NCI-H446 treated with DMSO at 0.1 percent for 48 hours (cell line): ENCODE results near the gene ITPR2.
A peak's percentile ranks its signal among the peaks of the same experiment; 100 is the strongest.
"Not testable (repeated sequence)": the region's sequence is repeated elsewhere in the genome, so short reads cannot be mapped to it uniquely, and the experiment has no call there.

Experiments used
- DNase-seq: peaks from one replicate; lab custom pipeline; 2025; lab: John Stamatoyannopoulos, UW

The ITPR2 gene

DNA sequence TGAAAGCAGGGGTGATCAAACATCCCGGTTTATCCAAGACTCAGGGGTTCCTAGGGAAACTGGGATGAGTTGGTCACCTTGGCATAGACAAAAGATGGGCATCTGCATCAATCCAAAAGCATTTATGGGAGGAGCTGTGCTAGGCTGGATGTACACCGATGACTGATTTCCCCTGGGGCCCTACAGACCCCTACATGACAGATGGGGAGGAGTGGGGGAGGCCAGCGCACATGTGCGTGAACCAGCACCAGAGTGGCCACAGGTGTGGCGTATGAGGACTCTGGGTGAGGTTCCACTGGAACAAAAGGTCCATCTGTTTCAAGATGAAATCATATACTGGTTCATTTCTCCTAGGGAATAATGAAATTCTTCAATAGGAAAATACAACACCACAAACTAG, 210.4 kb downstream of the ITPR2 start:
- DNase-seq, result no peak

DNA sequence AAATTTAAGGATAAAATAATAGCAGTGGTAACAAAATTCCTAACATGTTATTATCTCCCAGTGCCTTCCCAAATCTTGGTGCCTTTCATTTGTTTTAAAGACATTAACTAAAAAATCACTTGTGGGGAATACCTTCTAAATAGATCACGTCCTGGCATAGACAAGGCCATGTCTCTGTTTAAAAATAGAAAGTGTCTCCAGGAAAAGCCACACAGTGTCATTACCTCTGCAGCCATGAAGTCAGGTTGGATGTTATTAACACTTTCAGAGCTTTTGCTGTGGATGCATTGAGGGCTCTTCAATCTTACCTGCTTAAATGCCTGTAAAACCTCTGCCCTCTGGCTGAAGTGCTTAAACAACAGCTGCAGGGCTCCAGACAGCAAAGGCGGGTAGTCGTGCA, 211.1 kb downstream of the ITPR2 start:
- DNase-seq, result no peak

GRCh38 chr12:26620907-26621306, 212.1 kb downstream of the ITPR2 start:
- no peak for DNase-seq

DNA sequence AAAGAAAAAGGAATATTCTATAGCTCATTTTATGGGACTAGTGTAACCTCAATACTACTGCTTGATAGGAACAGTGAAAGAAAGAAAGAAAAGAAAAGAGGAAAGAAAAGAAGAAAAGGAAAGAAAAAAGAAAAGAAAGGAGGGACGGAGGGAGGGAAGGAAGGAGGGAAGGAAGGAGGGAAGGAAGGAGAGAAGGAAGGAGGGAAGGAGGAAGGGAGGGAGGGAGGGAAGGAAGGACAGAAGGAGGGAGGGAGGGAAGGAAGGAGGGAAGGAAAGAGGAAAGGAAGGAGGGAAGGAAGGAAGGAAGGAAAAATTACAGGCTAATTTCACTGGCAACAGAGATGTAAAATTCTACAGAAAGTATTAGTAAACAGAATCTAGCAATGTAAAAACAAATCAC, 215.5 kb downstream of the ITPR2 start:
- DNase-seq, result no peak

GRCh38 chr12:26614011-26614616, 218.9 kb downstream of the ITPR2 start:
- peak; percentile 8 for DNase-seq

- no peak for DNase-seq
These were observed 220.8 kb downstream of the ITPR2 start for GRCh38 chr12:26612203-26612602.

GRCh38 chr12:26611598-26611997, 221.4 kb downstream of the ITPR2 start:
- DNase-seq, result no peak

DNA sequence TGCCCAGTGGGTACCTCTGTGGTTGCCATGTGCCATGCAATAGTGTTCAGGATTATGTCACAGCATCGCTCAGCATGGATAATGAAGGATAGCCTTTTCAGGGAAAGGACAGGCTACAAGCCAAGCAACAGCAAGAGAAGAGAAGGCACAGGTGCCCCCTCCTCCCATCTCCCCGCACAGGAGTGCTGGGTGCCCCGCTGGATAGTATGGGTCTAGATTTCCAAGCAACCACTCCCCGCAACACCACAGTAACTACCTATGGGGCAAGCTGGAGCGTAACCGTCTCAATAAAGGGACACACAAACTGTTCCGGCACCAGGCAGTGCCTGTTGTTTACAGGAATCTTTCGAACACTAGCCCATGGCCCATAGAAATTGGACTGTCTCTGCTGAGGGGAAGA, 222.2 kb downstream of the ITPR2 start:
- no peak for DNase-seq

DNA sequence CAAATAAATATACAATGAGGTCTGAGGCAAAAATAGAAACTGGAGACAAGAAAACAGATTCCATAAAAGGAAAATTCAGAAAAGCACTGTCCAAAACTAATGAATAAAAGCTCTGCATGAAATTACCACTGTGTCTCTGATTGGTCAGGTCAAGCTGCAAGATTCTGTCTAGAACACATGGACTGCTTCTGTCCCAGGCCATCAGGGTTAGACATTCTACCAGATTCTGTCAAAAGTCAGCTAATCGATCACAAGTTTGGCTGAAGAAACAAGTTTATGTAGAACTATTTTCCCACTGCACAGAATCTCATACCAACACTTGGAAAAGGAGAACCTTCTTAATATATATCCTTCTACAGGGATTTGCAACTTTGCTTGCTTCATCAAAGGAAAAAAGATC, 223.0 kb downstream of the ITPR2 start:
- no peak for DNase-seq

GRCh38 chr12:26608706-26609105, 224.3 kb downstream of the ITPR2 start:
- no peak for DNase-seq

- no peak for DNase-seq
These were observed 224.7 kb downstream of the ITPR2 start for GRCh38 chr12:26608273-26608672.

DNA sequence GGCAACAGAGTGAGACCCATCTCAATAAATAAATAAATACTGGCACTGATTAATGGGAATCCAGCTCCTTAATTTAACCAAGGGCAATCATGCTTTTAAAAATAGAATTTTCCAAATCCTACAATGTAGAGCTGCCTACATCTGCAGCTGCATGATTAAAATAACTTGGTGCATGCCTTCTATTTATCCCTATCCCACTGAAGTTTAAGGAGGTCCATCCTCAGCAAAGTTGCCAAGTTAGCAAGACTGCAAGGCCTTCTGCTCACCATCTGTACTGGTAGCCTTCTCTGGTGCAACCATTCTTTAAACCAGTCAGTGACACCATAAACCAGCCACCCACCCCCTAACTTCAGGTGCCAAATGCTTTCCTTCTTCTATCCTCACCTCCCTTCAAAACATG, 226.1 kb downstream of the ITPR2 start:
- no peak for DNase-seq

DNA sequence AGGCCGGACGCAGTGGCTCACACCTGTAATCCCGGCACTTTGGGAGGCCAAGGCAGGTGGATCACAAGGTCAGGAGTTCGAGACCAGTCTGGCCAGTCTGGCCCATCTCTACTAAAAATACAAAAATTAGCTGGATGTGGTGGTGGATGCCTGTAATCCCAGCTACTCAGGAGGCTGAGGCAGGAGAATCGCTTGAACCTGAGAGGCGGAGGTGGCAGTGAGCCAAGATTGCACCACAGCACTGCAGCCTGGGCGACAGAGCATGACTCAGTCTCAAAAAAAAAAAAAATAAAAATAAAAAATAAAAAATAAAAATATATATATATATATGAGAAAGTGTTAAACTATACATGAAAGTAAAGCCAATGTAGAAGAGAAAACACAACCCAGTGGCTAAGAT, 228.2 kb downstream of the ITPR2 start:
- DNase-seq, result not testable (repeated sequence)

- DNase-seq, result peak; percentile 13
These were observed 233.8 kb downstream of the ITPR2 start for GRCh38 chr12:26599096-26599695.

GRCh38 chr12:26595806-26596205, 237.2 kb downstream of the ITPR2 start:
- peak; percentile 7 for DNase-seq

- no peak for DNase-seq
These were observed 252.4 kb downstream of the ITPR2 start for GRCh38 chr12:26580619-26581018.

GRCh38 chr12:26576266-26576665, 256.7 kb downstream of the ITPR2 start:
- no peak for DNase-seq

DNA sequence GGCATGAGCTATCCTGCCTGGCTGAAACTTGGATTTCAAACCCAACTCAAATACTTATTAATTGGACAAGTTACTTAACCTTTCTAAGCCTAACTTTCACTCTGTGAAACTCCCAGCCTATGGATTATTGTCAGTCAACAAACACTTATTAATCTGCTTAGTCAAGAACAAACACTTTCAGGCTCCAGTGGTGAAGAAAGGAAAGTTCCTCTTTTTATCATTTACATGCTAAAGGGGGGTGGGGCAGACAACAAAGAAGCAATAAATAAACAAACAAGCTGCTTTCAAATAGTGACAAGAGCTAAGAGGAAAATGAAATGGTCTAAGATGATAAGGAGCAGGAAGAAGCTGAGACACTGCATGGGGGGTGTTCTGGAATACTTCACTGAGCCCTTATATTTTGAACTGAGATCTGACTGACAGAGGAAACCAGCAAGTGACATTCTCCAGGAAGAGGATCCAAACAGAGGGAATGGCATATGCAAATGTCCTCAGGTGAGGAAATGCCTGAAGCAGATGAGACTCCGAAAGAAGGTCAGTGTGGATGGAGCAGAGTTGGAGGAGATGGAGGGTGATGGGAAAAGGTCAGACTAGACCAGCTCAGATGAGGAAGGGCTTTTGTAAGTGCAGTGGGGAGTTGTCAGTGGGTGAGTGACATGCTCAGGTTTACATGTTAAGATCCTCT, 259.6 kb downstream of the ITPR2 start:
- no peak for DNase-seq

GRCh38 chr12:26572137-26572536, 260.9 kb downstream of the ITPR2 start:
- DNase-seq, result no peak

- DNase-seq, result no peak
These were observed 261.4 kb downstream of the ITPR2 start for GRCh38 chr12:26571560-26571959.

GRCh38 chr12:26567126-26567525, 265.9 kb downstream of the ITPR2 start:
- DNase-seq, result no peak

- DNase-seq, result peak; percentile 87
These were observed 266.3 kb downstream of the ITPR2 start for GRCh38 chr12:26566675-26567074.

- DNase-seq, result no peak
These were observed 266.8 kb downstream of the ITPR2 start for GRCh38 chr12:26566186-26566585.

GRCh38 chr12:26564391-26564790, 268.6 kb downstream of the ITPR2 start:
- DNase-seq, result no peak
